Measurements from ENCODE around the gene BMPER.

BMPER gene

GRCh38 chr7:33882040-33882837 lies 23.1 kb upstream of the BMPER start:
- no peak for TF ChIP-seq GATA2 (IDR thresholded peaks at IDR 0.05; ENCODE audit: low read depth, low read length)
- no peak for TF ChIP-seq GATA3 (IDR thresholded peaks at IDR 0.05; ENCODE audit: low read depth, low read length)

- TF ChIP-seq GATA3 (IDR thresholded peaks at IDR 0.05; ENCODE audit: low read depth, low read length) (no peak), GATA2 (IDR thresholded peaks at IDR 0.05; ENCODE audit: low read depth, low read length) (no peak)
These were observed 22.2 kb upstream of the BMPER start for GRCh38 chr7:33882950-33883670.

- TF ChIP-seq GATA2 (IDR thresholded peaks at IDR 0.05; ENCODE audit: low read depth, low read length) (no peak), GATA3 (IDR thresholded peaks at IDR 0.05; ENCODE audit: low read depth, low read length) (no peak)
These were observed 21.7 kb upstream of the BMPER start for GRCh38 chr7:33883671-33883965.

GRCh38 chr7:33885290-33886148 lies 19.8 kb upstream of the BMPER start:
- no peak for TF ChIP-seq GATA3 (IDR thresholded peaks at IDR 0.05; ENCODE audit: low read depth, low read length)
- TF ChIP-seq GATA2 (IDR thresholded peaks at IDR 0.05; ENCODE audit: low read depth, low read length), result no peak

- TF ChIP-seq GATA2 (IDR thresholded peaks at IDR 0.05; ENCODE audit: low read depth, low read length), result no peak
- no peak for TF ChIP-seq GATA3 (IDR thresholded peaks at IDR 0.05; ENCODE audit: low read depth, low read length)
These were observed 19.2 kb upstream of the BMPER start for GRCh38 chr7:33886149-33886623.

- TF ChIP-seq GATA2 (IDR thresholded peaks at IDR 0.05; ENCODE audit: low read depth, low read length) (no peak), GATA3 (IDR thresholded peaks at IDR 0.05; ENCODE audit: low read depth, low read length) (no peak)
These were observed 17.9 kb upstream of the BMPER start for GRCh38 chr7:33887266-33887975.

GRCh38 chr7:33888166-33888565 lies 17.2 kb upstream of the BMPER start:
- no peak for TF ChIP-seq GATA2 (IDR thresholded peaks at IDR 0.05; ENCODE audit: low read depth, low read length)
- no peak for TF ChIP-seq GATA3 (IDR thresholded peaks at IDR 0.05; ENCODE audit: low read depth, low read length)

GRCh38 chr7:33892945-33893344 lies 12.4 kb upstream of the BMPER start:
- no peak for TF ChIP-seq GATA3 (IDR thresholded peaks at IDR 0.05; ENCODE audit: low read depth, low read length)
- TF ChIP-seq GATA2 (IDR thresholded peaks at IDR 0.05; ENCODE audit: low read depth, low read length), result no peak

GRCh38 chr7:33893377-33893776 lies 12.0 kb upstream of the BMPER start:
- TF ChIP-seq GATA3 (IDR thresholded peaks at IDR 0.05; ENCODE audit: low read depth, low read length) (no peak), GATA2 (IDR thresholded peaks at IDR 0.05; ENCODE audit: low read depth, low read length) (no peak)

GRCh38 chr7:33895025-33895804 lies 10.1 kb upstream of the BMPER start:
- TF ChIP-seq GATA2 (IDR thresholded peaks at IDR 0.05; ENCODE audit: low read depth, low read length) (no peak), GATA3 (IDR thresholded peaks at IDR 0.05; ENCODE audit: low read depth, low read length) (no peak)

- TF ChIP-seq GATA3 (IDR thresholded peaks at IDR 0.05; ENCODE audit: low read depth, low read length), result no peak
- TF ChIP-seq GATA2 (IDR thresholded peaks at IDR 0.05; ENCODE audit: low read depth, low read length), result no peak
These were observed 4.8 kb upstream of the BMPER start for GRCh38 chr7:33900501-33900900.

- TF ChIP-seq GATA2 (IDR thresholded peaks at IDR 0.05; ENCODE audit: low read depth, low read length) (no peak), GATA3 (IDR thresholded peaks at IDR 0.05; ENCODE audit: low read depth, low read length) (no peak)
These were observed 4.1 kb upstream of the BMPER start for GRCh38 chr7:33901199-33901598.

GRCh38 chr7:33901847-33902246 lies 3.5 kb upstream of the BMPER start:
- TF ChIP-seq GATA3 (IDR thresholded peaks at IDR 0.05; ENCODE audit: low read depth, low read length) (no peak), GATA2 (IDR thresholded peaks at IDR 0.05; ENCODE audit: low read depth, low read length) (no peak)

Data from SH-SY5Y (cell line).